HUES48 (cell line): ENCODE measurements around the gene AGO3.

Experiments
- H3K27ac ChIP-seq: one replicate; pipeline ENCODE4 v1.7.0; 2013; ENCODE audit warnings: low read depth, low read length, inconsistent platforms
- H3K27me3 ChIP-seq: 2 replicates; pipeline ENCODE4 v1.6.1; 2013; ENCODE audit warnings: mild to moderate bottlenecking, low read length; ENCODE audit not compliant: control insufficient read depth, insufficient read depth
- H3K36me3 ChIP-seq: 2 replicates; pipeline ENCODE4 v1.6.1; 2013; ENCODE audit warnings: low read length; ENCODE audit not compliant: control insufficient read depth, insufficient read depth
- H3K4me1 ChIP-seq: 2 replicates; pipeline ENCODE4 v1.6.1; 2013; ENCODE audit warnings: mild to moderate bottlenecking, low read length; ENCODE audit not compliant: control insufficient read depth, insufficient read depth
- H3K4me3 ChIP-seq: 2 replicates; pipeline ENCODE4 v1.5.1; 2013; ENCODE audit warnings: mild to moderate bottlenecking, low read depth, low read length
- H3K9ac ChIP-seq: 2 replicates; pipeline ENCODE4 v1.6.1; 2013; ENCODE audit warnings: mild to moderate bottlenecking, low read depth, low read length, moderate library complexity
- H3K9me3 ChIP-seq: 2 replicates; pipeline ENCODE4 v1.6.1; 2013; ENCODE audit warnings: low read length; ENCODE audit not compliant: control insufficient read depth, insufficient read depth

Gene AGO3

DNA sequence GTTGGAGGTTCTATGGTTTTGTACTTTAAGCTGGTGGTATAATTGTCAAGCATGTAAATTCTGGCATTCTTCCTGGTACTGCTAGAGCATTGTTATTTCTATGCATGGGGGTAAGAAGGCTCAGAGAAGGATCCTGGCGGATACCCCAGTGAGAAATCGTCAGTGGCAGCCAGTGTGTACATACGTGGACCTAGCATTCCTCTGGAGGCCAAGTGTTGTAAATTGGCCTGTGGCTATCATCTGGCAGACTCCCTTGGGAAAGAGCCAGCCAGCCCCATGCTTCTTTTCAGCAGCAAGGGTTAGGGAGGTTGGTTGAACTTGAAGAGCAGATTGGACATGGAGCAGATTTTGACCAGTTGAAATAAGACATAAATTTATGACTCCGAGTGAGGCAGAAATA, 5.2 kb upstream of the AGO3 start:
- Histone ChIP-seq H3K4me3 (no peak overlapping the region), H3K36me3 (peaks cover 47% of the 10 kb centered on the region), H3K9me3 (no peaks in the 10 kb centered on the region), H3K4me1 (peaks cover 4% of the 10 kb centered on the region; the same call in 1 of the 2 replicates), H3K9ac (no peak overlapping the region), H3K27ac (no peak overlapping the region), H3K27me3 (no peaks in the 10 kb centered on the region)

DNA sequence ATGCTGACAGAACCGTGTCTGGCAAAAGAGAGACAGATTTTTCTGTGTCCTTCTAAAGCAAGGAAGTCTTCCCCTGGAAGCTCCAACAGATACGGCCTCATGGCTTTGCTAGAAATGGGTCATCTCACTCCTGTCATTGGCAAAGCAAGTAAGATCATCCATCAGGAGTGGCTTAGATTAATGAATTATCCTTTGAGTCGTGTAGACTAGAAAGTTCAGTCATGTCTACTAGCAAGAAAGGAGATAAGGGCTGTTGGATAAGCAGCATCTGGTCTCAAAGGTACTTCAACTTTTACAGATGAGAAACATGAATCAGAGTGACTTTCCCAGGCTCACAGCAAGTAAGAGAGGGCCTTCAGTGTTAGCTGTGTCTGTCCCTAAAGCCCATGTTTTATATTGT, 3.4 kb upstream of the AGO3 start:
- Histone ChIP-seq H3K27me3 (no peaks in the 10 kb centered on the region), H3K9me3 (no peaks in the 10 kb centered on the region)

DNA sequence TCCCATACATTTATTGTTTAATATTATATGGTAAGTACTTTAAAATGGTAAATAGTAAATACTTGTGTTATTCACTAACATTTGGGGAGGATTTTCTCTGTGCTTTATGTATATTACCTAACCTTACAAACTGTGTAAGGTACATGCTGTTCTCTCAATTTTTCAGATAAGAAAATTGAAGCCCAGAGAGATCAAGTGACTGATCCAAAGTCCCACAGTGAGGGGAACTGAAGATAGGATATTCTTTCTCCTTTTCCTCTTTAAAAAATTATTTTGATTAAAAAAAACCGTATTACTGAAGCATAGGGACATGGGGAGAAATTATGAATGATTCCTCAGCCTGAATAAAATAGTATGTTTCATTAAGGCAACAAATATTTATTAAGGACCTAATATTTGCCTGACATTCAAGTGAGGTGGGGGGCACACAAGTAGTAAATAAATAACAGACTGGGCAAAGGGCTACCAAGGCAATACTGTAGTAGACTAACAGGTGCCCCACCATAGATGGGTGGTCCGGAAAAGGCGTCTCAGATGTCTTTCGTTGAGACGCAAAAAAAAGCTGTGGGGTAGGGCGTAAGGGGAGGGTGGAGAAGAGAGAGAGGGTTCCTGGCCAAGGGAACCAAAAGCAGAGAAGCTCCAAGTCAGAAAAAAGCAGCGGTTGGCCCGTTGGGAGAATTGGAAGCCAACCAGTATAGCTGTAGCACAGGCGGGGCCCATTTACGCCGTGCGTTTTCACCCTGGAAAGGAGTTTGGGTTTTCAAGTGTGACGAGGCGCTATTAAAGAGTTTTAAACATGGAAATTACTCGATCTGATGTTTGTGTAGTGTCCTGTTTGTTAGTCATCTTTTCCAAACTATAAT, 944 bp upstream of the AGO3 start:
- Histone ChIP-seq H3K36me3 (0 out of 2 replicates have a peak, but pooled peaks cover 8% of the 10 kb centered on the region), H3K9ac (peak overlapping the region; percentile 90), H3K4me3 (peak overlapping the region; percentile 99), H3K27me3 (no peaks in the 10 kb centered on the region), H3K4me1 (peaks cover 16% of the 10 kb centered on the region; the same call in 1 of the 2 replicates), H3K9me3 (no peaks in the 10 kb centered on the region), H3K27ac (peak overlapping the region; percentile 98)

More for the DNA sequence above, 3.4 kb upstream of the AGO3 start:
- H3K27ac ChIP-seq = no peak overlapping the region
- peaks cover 30% of the 10 kb centered on the region for H3K36me3 ChIP-seq
- no peak overlapping the region for H3K9ac ChIP-seq
- no peak overlapping the region for H3K4me3 ChIP-seq
- H3K4me1 ChIP-seq = peaks cover 10% of the 10 kb centered on the region; the same call in 1 of the 2 replicates

DNA sequence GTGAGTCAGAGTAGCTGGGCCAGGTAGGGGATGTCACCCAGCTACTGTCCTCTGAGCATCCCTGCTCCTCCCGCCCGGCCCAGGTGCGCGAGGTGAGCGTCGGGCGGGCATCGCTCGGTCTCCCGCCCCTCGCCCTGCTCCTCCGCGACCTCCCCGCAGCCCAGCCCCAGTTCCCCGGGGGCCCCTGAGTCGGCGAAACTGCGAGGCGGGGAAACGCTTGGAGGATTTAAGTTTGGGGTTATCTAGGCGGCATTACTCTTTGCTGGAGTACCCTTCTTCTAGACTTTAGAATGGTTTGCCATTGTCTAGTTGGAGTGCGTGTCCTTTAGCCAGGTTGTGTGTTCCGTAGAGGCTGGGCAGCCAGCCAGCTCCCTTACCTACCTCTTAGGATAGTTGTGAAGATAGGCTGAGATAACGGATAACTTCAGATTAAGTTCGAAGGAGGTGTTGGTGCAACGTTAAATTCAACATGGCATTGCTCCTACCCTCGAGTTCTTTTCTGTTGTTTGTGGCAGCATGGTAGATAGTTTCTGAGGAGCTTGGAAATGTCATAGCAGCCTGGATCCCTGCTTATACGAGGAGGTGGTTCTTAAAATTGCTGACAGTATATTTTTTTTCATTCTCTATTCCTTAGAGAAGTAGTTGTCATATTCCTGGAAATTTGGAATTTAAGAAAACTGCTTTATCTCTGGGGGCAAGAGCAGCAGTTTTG, 697 bp downstream of the AGO3 start:
- Histone ChIP-seq H3K9ac (peak overlapping the region; percentile 90), H3K27me3 (no peaks in the 10 kb centered on the region), H3K27ac (peak overlapping the region; percentile 98), H3K4me1 (peaks cover 23% of the 10 kb centered on the region), H3K4me3 (peak overlapping the region; percentile 99), H3K9me3 (no peaks in the 10 kb centered on the region), H3K36me3 (no peaks in the 10 kb centered on the region)

DNA sequence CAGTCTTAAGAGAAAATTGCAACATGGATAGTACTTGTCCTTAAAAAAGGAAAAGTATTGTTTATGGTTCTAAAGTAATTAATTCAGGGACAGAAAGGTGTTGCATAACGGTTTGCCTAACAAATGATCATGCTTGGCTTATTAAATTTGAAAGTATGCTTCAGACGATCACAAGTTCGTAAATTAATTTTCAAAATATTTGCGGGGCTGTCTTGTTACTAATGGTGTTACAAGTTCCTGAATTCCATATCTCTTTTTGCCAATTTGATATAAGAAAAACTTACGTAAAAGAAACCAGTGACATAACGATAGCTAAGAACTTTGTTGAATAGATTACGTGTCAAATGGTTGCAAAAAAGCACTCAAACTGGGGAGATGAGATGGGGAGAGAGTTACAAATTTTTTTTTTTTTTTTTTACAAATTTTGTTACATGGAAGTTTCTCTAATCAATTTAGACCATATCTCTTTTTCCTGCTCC, 1.3 kb downstream of the AGO3 start:
- Histone ChIP-seq H3K9me3 (no peaks in the 10 kb centered on the region), H3K36me3 (no peaks in the 10 kb centered on the region), H3K9ac (peak overlapping the region; percentile 90), H3K4me3 (peak overlapping the region; percentile 99), H3K27ac (peak overlapping the region; percentile 98), H3K27me3 (no peaks in the 10 kb centered on the region), H3K4me1 (peaks cover 23% of the 10 kb centered on the region)

DNA sequence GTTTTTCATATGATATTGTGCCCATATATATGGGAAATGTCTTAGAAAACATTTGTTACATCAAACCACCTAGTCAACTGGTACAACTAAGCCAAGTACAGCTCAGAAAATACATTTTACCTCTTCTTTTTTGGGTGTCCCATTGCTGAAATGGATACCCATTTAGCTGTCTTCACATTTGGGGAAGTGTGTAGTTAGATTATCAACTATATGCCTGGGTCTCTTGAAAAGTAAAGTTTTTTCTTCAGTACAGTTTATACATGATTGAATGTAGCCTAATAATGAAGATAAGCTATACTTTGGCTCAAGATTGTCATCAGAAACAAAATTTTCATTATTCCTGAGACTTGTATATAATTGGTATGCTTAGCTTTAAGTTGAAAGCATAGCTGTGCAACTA, 2.0 kb downstream of the AGO3 start:
- H3K9me3 ChIP-seq = no peaks in the 10 kb centered on the region
- no peaks in the 10 kb centered on the region for H3K27me3 ChIP-seq
- peaks cover 23% of the 10 kb centered on the region for H3K4me1 ChIP-seq
- H3K36me3 ChIP-seq = no peaks in the 10 kb centered on the region
- H3K9ac ChIP-seq = no peak overlapping the region
- peak overlapping the region; percentile 24; the same call in 1 of the 2 replicates for H3K4me3 ChIP-seq
- no peak overlapping the region for H3K27ac ChIP-seq

DNA sequence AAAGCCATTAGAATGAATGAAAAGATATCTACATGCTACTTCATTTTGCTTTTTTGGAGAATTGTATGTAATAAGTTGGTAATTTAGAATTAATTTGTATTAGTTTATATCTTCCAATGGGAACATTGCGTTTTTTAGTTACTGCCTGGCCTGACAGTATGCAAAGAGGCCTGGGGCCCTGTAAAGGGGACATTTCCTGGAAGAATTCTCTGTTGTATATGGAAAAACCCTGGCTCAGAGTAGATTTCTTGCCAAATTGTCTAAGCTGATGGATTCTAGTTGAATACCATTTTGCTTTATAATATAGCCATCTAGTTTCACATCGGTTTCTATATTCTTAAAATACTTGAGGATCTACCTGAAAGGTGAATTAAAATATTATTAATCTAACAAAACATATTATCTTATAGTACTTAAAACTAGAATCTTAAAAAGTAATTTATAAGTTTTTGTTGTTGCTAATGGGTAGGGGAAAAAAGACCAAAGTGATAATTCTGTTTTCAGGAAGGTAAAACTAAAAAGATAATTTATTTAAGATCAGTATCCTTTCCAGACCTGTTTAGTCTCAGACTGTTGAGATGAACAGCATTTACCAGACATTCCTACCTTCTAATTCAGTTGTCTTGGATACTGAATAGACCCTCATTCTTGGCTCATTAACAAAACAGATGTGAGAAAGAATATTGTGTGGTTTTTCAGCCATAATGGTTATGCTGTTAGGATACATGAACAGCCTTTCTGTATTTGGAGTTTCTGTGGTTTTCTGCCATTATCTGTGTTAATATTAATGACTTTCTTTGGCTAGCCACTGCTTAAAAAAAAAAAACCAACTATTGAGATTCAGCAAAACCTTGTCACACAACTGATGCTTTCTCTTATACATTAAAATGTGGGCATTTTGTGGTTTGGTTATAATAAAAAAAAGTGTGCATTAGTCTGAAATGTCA, 4.8 kb downstream of the AGO3 start:
- Histone ChIP-seq H3K4me3 (no peak overlapping the region), H3K9ac (no peak overlapping the region), H3K36me3 (no peaks in the 10 kb centered on the region), H3K4me1 (peaks cover 19% of the 10 kb centered on the region), H3K27ac (no peak overlapping the region), H3K27me3 (no peaks in the 10 kb centered on the region), H3K9me3 (no peaks in the 10 kb centered on the region)

DNA sequence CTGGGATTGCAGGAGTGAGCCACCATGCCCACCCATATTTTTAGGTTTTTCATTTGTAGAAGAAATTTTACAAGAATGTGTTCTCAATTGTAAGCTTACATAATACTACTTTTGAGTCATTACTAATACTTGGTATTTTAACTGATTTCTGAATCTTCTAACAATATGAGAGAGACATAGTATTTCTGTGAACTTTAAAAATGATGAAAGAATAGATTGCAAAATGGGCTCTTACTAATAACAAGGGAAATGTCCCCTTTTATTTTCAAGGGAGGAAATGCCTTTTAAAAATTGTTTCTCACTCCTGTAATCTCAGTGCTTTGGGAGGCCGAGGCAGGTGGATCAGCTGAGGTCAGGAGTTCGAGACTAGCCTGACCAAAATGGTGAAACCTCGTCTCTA, 5.9 kb downstream of the AGO3 start:
- Histone ChIP-seq H3K4me1 (peaks cover 19% of the 10 kb centered on the region), H3K36me3 (no peaks in the 10 kb centered on the region), H3K9ac (no peak overlapping the region), H3K27ac (no peak overlapping the region), H3K27me3 (no peaks in the 10 kb centered on the region), H3K9me3 (no peaks in the 10 kb centered on the region), H3K4me3 (no peak overlapping the region)

DNA sequence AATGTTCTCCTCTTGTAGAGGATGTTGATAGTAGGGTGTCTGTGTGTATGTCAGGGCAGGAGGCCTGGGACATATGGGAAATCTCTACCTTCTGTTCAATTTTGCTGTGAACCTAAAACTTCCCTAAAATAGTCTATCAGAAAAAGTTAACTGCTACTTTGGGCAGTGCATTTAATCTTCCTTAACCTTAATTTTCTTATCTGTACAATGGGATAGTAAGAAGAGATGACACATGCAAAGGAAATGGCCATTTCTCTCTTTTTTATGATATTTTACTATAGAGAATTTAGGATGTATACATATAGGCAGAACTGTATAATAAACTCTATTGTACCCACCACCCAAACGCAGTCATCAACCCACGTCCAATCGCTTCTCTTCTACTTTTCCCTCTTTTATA, 8.6 kb downstream of the AGO3 start:
- no peaks in the 10 kb centered on the region for H3K27me3 ChIP-seq
- peaks cover 9% of the 10 kb centered on the region for H3K4me1 ChIP-seq
- H3K36me3 ChIP-seq = no peaks in the 10 kb centered on the region
- no peak overlapping the region for H3K9ac ChIP-seq
- no peak overlapping the region for H3K4me3 ChIP-seq
- no peaks in the 10 kb centered on the region for H3K9me3 ChIP-seq
- H3K27ac ChIP-seq = no peak overlapping the region

DNA sequence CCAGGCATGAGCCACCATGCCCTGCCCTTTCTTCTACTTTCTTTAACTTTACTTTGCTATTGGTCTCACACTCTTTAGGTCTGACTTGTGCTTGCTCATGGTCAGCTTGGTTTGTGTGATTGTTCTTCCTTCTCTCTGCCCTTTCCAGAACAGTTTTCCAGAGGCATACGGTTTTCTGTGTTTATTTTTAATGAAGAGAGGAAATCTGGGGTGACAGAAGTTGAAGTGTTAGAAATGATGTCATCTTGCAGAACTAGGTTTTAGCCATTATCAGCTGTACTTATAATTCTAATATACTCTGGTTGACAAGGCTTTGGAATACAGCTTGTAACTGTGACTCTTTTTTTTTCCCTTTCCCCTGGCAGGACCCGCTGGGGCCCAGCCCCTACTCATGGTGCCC, 14.4 kb downstream of the AGO3 start:
- H3K4me1 ChIP-seq = peaks cover 9% of the 10 kb centered on the region; the same call in 1 of the 2 replicates
- H3K27ac ChIP-seq = no peak overlapping the region
- no peak overlapping the region for H3K9ac ChIP-seq
- no peaks in the 10 kb centered on the region for H3K9me3 ChIP-seq
- no peak overlapping the region for H3K4me3 ChIP-seq
- no peaks in the 10 kb centered on the region; the same call in none of the 2 replicates for H3K36me3 ChIP-seq
- no peaks in the 10 kb centered on the region for H3K27me3 ChIP-seq
